COLO668 (cell line): Measurements from ENCODE around the gene FREM3.

ENCODE experiments used
- DNase-seq: peaks from one replicate; lab custom pipeline; 2025; ENCODE audit not compliant: unreplicated experiment; lab: John Stamatoyannopoulos, UW

Gene FREM3

DNA sequence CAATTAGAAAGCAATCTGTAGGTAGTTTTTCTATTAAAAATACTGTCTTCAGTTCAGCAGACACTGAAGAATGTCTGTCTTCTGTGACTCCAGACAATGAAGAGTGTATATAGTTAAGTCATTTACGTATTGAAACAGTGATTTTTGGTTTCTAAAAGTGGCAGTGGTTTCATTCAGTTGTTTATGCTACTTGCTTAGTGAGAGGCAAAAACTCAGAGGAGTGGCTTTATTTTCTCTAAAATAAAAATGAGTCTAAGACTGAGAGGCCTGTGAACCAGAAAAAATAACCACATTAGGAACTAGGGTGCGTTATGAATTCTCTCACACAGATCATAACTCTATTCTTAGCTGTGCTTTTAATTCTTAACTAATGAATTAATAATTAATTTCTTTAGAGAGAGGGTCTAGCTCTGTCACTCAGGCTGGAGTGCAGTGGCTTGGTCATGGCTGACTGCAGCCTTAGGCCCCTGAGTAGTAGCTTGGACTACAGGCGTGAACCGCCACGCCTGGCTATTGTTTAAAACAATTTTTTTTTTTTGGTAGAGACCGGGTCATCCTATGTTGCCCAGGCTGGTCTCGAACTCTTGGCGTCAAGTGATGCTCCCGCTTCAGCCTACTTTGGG, 31.4 kb downstream of the FREM3 start:
- no peak for DNase-seq

DNA sequence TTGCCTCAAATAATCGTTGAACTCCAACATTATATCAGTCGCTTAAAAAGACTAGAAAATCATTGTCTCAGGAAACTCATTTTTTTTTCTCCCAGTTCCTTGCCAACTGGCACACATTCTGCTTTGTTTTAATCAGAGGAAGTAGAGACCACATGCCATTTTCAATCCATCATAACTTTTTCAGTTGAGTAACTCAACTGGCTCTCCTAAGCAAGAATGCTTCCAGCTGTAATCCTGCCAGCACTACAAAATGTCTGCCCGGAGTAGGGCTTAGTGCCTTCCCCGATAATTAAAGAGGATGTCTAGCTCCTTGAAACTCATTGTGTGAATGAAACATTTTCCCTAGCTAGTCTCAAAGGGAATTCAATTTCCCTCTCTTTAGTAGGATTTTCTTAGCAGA, 33.0 kb downstream of the FREM3 start:
- DNase-seq = no peak

DNA sequence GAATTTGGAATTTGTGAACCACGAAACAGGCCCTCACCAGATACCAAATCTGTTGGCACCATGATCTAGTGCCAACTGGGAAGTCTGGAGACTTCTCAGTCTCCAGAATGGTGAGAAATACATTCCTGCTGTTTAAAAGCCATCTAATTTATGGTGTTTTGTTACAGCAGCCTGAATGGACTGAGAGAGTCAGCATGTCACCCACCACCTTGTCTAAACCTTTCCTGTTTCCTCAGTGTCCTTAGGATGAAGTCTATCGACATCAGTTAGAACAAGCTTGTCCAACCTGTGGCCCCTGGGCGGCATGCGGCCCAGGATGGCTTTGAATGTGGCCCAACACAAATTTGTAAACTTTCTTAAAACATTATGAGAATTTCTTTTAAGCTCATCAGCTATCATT, 42.1 kb downstream of the FREM3 start:
- DNase-seq = no peak

DNA sequence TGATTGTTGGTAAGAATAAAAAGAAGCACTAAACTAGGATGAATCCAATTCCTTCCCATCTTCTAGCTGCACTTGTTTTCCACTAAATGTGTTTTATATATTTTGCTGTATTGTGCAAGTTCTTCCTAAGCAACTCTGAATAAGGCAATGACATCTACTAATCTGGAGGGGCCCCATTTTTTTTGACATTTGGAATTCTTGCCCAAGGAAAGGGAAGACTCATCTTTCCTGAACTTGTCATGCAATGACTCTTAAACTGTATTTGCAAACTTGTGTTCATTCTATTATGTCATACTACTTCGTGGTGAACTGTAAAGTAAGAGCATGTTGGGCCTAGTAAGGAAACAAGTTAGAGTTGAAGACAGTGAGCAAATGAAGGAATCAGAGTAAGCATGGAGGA, 45.9 kb downstream of the FREM3 start:
- DNase-seq = no peak

DNA sequence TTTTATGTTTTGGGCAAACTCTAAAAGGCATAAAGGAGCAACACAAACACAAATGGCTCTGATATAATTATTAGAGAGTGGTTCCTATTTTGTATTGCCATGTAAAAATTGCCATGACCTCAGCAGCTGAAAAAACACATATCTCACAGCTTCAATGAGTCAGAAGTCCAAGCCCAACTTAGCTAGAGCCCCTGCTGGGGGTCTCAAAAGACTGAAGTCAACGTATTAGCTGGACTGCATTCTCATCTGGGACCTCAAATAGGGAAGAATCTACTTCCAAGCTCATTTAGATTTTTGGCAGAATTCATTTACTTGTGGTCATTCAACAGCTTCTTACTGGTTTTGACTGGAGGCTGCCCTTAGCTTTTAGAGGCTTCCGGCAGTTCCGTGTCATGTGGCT, 47.4 kb downstream of the FREM3 start:
- no peak for DNase-seq

DNA sequence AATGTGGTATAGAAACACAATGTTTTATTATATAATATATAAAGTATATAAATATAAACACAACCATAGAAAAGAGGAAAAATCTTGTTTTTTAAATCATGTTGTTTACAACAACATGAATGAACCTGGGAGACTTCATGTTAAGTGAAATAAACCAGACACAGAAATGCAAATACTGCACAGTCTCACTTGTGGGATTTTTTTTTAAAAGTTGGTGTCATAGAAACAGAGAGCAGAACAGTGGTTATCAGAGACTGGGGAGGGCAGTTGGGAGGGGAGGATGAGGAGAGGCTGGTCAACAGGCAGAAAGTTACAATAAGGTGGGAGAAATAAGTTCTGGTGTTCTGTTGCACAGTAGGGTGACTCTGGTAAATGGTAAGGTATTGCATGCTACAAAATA, 57.1 kb downstream of the FREM3 start:
- DNase-seq = no peak

DNA sequence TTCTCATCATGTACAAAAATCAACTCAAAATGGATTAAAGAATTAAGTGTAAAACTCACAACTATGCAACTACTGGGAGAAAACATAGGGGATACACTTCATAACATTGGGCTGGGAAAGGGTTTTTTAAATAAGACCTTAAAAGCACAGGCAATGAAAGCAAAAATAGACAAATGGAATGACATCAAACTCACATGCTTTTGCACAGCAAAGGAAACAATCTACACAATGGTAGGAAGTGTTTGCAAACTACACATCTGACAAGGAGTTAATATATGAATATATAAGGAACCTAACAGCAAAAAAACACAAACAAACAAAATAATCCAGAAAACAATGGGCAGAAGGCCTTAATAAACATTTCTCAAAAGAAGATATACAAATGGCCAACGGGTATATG, 57.9 kb downstream of the FREM3 start:
- DNase-seq = no peak

DNA sequence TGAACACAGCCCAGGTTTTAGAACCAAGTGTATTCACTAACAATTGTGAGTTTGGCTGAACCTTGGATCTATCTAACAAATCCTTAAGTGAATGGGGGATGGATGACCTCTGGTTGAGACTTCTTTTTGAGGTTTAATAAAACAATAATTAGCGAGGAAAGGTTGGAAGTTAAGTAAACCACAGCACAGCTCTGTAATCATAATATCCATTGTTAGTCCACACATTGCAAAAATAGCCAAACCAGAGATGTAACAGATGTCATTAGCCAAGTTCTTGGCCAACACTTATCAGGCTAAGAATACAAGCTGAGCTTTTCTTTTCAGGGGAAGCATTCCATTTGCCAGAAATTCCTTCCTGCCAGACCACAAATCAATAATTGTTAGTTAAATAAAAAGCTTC, 59.1 kb downstream of the FREM3 start:
- no peak for DNase-seq

DNA sequence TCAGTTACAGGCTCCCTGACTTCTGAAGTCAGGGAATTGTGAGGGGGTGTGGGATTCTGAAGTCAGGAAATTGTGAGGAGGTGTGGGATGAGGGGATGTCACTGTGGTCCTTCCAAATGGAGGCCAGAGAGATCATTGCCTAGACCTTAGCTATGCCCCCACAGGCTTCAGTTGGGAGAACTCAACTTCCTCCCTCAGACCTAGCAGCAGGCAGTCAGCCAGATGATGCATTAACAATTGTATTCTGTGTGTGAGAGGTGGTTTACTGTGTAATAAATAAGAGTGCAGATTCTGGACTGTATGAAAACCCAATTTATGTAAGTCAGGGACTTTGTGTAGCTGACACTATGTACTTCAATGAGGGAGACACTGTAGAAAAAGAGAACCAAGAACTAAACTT, 65.7 kb downstream of the FREM3 start:
- no peak for DNase-seq

DNA sequence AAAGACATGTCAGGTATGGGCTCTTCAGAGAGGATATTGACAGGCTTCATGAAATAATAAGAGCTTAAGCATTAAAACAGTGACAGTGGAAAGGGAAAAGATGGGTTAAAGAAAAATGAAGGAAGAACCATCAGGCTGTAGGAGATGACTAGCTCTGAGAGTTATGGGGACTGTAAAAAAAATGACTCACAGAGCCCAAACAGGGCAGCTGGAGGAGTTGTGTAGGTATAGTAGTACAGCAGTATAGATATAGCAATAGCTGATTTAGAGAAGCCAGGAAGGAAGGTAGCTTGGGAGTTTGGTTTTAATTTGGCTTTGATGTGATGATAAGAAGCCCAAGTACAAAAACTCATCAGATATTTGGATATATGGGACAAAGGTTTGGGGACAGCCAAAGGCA, 66.6 kb downstream of the FREM3 start:
- no peak for DNase-seq

DNA sequence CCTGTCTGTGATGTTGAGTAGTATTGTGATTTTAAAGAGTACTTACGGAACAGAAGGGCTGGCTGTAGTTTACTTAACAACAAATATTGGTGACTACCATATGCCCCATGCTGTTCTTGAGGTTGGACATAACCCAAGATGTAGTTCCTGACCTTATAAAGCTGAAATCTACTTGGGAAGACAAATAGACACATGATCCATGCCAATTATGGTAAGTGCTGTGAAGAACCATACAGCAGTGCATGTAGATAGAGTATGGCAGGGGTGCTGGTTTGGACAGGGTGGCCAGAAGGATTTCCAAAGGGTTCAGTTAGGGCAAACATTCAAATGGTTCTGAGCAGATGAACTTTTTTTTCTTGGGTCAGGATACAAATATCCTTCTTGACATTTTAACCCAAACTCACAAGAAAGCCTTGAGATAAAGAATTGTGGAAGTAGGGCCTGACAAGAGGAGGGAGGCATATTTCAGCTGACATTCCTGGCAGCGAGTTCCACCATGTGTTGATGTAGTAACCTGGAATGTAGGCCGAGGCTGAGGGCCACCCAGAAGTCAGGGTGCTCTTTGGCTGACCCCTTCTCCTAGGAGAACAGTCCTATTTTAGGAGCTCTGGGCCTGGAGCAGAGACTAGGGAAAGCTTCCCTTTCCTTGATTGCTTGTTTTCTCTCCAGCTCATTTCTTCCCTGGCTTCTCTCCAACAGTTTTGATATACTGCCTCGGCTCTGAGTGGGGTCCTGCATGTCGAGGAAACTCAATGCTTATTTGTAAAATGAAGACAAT, 74.2 kb downstream of the FREM3 start:
- DNase-seq = no peak

DNA sequence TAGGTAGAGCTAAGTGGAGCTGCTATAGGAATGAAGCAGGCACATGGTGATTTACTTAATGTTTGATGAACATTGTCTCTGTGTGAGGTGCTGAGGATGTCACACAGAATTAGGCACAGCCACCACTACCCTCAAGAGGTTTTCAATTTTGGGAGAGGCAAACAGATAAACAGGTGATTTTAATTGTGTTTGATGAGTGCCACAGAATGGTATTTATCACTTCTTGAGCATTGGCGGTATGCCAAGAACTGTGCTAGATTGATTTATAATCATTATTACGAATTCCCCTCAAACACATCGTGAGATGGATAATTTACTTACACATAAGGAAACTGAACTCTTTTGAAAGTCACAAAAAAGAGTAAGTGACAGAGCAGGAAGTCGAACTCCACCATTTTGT, 74.8 kb downstream of the FREM3 start:
- peak; percentile 16 for DNase-seq

DNA sequence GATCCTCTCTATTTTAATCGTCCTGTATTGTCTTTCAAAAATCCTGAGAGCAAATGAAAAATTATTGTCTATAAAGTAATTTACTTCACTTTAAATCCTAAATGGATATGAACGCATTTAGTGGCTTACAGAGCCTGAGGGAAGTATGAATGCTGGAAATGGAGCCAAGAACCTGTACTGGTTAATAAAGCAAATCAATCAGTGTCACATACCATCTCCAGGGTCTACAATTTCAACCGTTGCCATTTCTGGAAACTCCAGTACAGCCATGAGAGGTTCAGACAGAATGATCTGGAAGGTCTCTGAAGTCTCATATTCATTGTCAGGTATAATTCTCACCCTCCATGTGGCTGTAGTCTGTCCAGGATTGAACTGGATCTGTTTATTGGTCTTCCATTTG, 76.6 kb downstream of the FREM3 start:
- no peak for DNase-seq

DNA sequence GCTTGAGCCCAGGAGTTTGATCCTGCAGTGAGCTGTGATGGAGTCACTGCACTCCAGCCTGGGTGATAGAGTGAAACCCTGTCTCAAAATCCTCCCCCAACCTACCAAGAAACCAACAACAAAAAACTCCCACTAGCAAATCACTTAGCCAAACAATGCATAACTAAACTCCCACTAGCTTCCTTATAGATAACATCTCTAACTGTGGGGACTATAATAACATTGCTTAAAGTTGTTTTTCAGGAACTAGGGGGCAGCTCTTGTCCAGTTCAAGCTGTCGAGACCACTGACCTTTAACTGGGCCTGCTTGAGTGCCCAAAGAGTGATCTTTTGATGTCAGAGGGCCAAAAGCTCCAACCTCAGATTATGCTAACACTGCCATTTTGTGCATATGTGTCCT, 81.7 kb downstream of the FREM3 start:
- DNase-seq = no peak

DNA sequence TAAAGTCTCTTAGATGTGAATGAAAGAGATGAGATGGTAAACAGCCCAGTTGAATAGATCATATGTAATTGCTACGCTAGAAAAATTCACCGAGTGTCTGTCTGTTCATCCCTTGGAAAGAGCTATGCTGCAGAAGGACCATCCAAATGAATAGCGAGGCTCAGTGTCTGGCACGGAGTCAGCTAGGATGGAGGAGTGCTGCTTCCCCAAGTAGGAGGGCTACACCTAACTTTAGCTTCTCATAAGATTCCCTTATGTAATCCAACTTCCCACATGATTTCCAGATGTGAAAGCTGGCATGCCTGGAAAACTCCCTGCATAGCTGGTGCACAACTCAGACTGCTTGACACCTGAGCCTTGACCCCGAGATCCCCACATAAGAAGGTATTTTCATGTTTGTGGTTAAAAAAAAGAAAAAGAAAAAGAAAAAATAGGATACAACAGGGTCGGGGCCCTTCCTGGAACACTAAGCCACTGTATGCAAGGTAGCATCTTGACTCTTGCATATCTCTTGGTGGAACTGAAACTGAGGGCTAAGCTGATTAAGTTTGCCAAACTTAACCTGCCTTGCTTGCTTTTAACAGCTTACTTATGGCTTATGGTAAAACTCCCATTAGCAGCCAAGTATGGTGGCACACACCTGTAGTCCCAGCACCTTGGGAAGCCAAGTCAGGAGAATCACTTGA, 82.3 kb downstream of the FREM3 start:
- no peak for DNase-seq

DNA sequence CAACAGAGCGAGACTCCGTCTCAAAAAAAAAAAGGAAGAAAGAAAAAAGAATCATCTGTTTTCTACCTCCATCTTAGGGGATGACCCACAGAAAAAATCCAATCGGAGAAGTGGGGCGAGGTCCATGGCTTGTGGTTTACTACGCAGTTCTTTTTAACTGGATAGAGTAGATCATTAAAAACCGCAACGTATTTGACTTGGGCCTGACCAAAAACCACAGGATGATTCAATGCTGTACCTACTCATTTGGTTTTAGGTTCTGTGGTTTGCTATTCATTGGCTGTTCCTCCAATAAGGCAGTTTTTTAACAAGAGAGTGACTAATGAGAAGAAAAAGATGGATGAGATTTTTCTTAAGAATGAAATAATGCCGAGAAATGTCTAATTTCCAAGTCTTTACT, 83.7 kb downstream of the FREM3 start:
- DNase-seq = no peak

DNA sequence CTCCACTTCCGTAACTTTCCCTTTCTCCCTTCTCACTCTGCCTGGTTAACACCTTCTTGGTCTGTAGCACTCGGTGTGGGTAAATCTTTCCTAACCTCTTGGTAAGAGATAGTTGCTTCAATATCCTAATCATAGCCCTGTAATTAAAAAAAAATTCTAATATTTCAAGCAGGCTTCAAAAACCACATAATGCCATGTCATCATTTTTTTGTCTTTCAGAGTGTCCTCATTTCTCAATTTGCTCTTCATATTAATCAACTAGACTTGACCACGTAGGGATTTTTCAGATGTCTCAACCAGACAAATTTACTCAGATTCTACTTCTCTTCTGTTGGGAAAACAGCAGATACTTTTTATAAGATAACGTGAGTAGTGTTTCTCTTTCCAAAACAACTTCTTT, 91.0 kb downstream of the FREM3 start:
- DNase-seq = no peak

DNA sequence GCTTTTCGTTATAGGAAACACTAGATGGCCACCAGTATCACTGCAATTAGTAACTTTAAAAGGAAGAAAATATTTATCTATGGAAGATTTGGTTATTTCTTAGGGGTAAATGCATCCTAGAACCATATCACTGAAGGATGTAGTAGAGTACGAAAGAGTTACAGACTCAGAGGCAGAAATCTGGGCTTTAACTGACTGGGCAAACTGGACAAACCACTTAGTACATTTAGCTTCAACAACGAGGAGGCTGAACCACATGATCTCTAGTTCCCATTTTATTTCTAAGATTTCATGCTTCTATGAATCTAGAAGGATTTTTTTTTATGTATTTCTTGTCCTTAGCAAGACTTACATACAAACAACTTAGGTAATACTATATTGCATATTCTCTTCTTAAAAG, 94.0 kb downstream of the FREM3 start:
- no peak for DNase-seq

DNA sequence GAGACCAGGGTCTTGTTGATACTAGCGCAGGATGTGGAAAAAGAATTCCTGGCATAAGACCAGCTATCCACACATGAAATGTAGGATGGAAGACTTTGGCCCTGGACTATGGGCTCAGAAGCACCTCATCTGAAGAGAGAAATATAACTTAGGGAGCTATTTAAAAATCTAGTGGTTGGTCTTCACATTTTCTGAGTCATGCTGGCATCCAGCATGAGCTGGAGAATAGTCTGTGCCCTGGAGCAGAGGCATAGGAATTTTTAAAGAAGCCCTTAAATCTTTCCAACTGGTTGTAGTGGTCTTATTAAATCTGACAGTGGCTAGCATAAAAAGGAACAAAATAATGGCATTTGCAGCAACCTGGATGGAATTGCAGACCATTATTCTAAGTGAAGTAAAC, 100.6 kb downstream of the FREM3 start:
- no peak for DNase-seq

DNA sequence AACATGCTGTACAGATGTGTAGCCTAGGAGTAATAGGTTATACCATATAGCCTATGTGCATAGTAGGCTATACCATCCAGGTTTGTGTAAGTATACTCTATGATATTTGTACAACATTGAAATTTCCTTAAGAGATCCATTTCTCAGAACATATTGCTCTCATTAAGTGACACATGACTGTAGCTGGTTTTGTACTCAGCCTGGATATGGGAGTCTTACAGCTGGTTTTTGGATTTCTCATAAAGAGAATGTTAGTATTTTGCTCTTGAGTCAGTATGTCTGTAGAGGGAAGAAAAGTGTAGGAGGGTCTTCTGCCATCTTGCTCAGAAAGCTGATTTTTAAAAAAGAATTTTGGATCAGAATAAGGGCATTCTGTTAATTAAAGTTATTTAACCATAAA, 101.7 kb downstream of the FREM3 start:
- no peak for DNase-seq

DNA sequence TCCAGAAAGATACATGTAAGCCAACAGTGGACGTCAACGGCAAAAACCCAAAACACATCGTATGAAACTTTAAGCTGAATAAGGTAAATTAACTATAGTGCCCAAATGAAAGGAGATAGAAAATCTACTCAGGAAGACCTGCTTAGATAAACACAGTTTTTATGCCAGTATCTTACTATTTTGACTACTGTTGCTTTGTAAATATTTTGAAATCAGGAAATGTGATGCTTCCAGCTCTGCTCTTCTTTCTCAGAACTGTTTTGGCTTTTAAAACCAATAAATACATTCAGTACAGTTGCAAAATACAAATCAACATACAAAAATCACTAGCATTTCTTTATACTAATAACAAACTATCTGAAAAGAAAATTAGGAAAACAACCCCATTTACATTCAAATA, 103.2 kb downstream of the FREM3 start:
- no peak for DNase-seq

DNA sequence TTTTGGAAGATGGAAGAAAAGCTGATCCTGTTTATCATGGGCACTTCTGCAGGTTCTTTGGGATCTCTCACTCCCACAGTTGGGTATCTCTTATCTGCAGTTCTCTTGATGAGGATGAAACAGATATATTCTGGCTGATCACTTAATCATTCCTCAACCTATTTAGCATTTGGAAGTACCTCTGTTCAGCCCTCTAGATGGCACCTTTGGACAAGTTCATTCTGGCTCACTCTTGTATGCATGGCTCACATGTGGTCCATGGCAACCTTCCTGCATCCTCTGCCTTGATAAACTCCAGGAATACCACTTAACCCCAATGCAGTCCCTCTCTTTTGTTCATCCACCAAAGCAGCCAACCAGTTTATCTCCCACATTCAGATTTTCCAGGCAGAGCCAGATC, 112.8 kb downstream of the FREM3 start:
- DNase-seq = no peak

DNA sequence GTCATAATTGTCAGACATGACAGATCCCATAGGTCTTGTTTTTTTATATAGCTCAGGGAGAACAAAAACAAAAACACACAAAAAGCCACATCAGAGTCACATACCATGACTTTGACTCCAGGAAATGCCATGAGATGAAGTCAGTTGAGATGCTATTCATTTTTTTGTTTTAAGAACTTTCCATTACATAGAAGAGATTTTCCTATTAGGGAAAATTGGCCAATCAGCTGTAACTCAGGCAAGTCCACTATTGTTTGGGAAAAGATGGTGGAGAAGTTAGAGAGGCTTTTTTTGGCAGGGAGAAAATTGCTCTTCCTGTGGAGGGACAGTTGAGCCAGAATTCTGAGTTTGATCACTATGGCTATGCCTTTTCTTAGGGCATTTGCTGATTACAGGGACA, 114.4 kb downstream of the FREM3 start:
- DNase-seq = no peak
